ENCODE measurements around the gene COL6A1.

The COL6A1 gene

DNA sequence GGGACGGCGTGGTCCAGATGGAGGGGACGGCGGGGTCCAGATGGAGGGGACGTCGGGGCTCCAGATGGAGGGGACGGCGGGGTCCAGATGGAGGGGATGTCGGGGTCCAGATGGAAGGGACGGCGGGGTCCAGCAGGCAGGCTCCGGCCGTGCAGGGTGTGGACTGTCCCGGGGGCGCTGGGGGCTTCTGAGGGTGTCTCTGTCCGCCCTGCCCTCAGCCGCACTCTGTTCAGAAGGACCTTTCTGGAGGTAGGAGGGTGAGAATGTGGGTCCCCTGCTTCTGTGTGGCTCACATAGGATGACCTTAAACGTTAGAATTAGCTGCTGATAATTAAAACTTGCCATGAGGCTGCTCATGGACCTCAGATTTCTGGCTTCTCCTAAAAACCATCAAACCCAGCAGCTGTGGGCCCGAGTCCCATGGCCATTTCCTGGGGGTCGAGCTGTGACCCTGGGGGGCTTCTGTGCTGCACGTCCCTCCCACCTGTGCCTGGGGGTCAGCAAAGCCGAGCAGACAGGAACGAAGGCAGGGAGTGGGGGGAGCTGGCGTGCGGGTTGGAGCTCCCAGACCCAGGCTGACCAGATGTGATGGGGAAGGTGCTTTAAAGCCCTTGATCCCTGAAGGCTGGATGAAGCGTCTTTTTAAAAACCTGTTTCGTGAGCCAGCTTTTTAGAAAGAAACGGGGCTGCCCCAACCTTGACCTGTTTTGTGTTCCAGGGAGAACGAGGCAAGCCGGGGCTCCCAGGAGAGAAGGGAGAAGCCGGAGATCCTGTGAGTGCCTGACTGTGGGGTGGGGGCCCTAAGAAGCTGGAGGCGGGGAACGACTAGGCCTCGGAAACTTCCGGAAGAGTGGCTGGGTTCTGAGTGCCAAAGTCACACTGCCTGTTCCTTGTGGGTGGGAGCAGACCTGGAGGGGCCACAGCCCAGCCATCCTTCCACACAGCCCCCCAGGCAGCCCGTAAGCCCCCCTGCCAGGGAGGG lies 7.1 kb downstream of the COL6A1 start:
- no peak for DNase-seq
- H3K27ac Mint-ChIP-seq: no peak overlapping the region
- no peaks in the 10 kb centered on the region for H3K9me3 Mint-ChIP-seq
- H3K4me1 Mint-ChIP-seq (ENCODE audit: low read depth): no peaks in the 10 kb centered on the region
- no peak overlapping the region for H3K4me3 Mint-ChIP-seq
- no peaks in the 10 kb centered on the region for H3K36me3 Mint-ChIP-seq (ENCODE audit: low read depth)
- no peaks in the 10 kb centered on the region for H3K27me3 Mint-ChIP-seq

DNA sequence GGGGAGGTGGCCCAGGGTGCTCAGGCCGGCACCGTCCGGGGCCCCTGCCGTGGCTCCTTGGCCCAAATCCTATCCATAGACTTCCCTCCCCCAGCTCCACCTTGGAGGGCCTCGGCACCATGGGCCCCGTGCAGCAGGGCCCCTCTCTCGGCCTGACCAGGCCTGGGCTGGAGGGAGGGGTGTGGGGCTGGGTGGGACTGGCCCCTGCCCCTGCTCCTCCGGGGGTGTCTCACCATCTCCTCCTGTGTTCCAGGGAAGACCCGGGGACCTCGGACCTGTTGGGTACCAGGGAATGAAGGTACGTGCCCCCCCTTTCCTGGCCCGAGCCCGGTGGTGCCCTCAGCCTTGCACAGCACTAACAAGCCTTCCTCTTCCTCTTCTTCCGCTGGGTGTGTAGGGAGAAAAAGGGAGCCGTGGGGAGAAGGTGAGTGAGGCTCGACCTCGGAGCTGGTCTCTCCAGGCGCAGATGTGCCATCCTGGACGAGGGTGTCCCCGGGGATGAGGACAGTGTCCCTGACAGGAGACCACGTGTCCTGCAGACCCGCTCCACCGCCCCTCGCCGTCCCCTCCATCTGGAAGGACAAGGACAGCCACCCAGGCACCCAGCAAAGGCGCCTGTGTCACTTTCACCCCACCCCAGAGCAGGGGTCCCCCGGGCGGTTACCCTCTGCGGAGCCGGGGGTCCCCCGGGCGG lies 7.9 kb downstream of the COL6A1 start:
- no peak overlapping the region for H3K4me3 Mint-ChIP-seq
- no peaks in the 10 kb centered on the region for H3K4me1 Mint-ChIP-seq (ENCODE audit: low read depth)
- H3K36me3 Mint-ChIP-seq (ENCODE audit: low read depth): no peaks in the 10 kb centered on the region
- no peaks in the 10 kb centered on the region for H3K27me3 Mint-ChIP-seq
- DNase-seq: peak; percentile 17
- no peak overlapping the region for H3K27ac Mint-ChIP-seq
- H3K9me3 Mint-ChIP-seq: no peaks in the 10 kb centered on the region

DNA sequence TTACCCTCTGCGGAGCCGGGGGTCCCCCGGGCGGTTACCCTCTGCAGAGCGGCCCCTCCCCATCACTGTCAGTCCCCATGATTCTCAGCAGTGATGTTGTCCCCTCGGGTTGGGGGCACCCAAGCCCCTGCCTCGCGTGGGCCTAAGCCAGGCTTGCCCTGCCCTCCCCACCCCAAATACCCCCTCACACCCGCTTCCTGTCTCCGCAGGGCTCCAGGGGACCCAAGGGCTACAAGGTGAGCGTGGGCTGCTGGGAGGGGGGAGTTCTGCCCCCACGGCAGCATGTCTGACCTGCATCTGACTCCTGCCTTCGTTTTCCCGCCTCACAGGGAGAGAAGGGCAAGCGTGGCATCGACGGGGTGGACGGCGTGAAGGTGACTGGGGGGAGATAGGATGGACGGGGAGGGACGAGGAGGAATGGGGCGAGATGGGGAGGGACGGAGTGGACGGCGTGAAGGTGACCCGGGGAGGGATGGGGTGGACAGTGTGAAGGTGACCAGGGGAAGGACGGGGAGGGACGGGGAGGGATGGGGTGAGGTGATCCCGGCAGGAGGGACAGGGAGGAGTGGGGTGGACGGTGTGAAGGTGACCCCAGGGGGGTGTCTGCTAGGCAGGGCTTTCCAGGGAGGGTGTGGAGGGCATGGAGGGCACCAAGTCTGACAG lies 8.6 kb downstream of the COL6A1 start:
- no peak overlapping the region for H3K27ac Mint-ChIP-seq
- H3K27me3 Mint-ChIP-seq: no peaks in the 10 kb centered on the region
- no peaks in the 10 kb centered on the region for H3K36me3 Mint-ChIP-seq (ENCODE audit: low read depth)
- no peaks in the 10 kb centered on the region for H3K4me1 Mint-ChIP-seq (ENCODE audit: low read depth)
- no peaks in the 10 kb centered on the region for H3K9me3 Mint-ChIP-seq
- no peak overlapping the region for H3K4me3 Mint-ChIP-seq
- DNase-seq: peak; percentile 13

DNA sequence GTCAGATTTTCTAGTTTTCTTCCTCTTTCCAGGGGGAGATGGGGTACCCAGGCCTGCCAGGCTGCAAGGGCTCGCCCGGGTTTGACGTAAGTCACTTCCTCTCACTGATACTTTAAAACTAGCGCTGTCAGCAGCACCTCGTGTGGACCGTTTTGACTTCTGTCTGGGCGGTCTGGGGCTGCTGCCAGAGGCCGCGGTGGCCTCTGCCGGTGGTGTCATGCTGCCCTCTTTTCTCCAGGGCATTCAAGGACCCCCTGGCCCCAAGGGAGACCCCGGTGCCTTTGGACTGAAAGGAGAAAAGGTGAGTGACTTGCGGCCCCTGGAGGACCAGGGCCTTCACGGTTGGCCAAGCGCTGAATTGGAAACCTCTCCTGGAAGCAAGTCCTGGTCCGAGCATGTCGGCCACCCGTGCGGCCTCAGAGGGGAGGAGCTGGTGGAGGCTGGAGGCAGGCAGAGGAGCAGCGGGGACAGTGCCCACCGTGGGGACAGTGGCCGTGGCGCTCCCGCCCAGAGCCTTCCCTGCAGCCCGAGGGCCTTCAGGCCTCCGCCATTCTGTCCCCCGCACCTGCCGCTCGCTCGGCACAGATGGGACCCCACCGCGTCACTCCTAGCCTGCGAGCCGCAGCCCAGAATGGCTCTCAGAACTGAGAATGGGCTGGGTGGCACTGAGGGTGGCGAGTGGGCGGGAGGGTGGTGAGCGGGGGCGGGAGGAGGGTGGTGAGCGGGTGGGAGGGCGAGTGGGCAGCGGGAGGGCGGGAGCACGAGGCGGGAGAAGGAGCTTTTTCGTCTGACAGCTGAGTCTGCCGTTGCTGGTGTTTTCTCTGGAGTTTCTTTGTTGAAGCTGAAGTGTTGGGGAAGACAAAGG lies 9.4 kb downstream of the COL6A1 start:
- no peak overlapping the region for H3K4me3 Mint-ChIP-seq
- no peaks in the 10 kb centered on the region for H3K27me3 Mint-ChIP-seq
- H3K27ac Mint-ChIP-seq: no peak overlapping the region
- H3K9me3 Mint-ChIP-seq: no peaks in the 10 kb centered on the region
- H3K36me3 Mint-ChIP-seq (ENCODE audit: low read depth): no peaks in the 10 kb centered on the region
- H3K4me1 Mint-ChIP-seq (ENCODE audit: low read depth): no peaks in the 10 kb centered on the region
- peak; percentile 17 for DNase-seq

DNA sequence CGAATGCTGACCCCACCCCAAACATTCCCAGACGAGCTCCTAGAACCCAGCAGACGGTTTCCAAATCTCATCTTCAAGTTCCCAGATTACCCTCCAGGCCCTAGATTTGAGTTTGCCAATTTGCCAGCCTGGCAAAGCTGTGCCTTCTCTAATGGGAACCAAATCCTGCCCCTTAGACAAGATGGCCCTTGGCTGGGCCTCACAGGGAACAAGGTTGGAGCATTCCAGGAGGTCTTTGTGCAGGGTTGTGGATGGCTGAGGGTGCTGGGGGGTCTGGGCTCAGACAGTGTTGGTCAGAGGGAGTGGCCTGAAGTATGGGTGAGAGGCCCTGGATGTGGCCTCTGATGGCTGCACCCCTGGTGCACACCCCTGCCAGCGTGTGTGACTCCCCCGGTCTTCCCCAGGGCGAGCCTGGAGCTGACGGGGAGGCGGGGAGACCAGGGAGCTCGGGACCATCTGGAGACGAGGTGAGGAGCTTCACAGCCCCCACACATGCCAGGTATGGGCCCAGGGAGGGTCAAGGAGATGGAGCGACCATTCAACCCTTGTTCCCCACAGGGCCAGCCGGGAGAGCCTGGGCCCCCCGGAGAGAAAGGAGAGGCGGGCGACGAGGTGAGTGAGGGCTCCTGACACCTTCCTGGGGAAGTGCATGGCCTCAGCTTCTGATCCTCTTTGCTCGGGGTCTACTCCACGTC lies 10.2 kb downstream of the COL6A1 start:
- H3K9me3 Mint-ChIP-seq: no peaks in the 10 kb centered on the region
- no peaks in the 10 kb centered on the region for H3K27me3 Mint-ChIP-seq
- no peak overlapping the region for H3K27ac Mint-ChIP-seq
- H3K4me3 Mint-ChIP-seq: no peak overlapping the region
- no peaks in the 10 kb centered on the region for H3K4me1 Mint-ChIP-seq (ENCODE audit: low read depth)
- no peaks in the 10 kb centered on the region for H3K36me3 Mint-ChIP-seq (ENCODE audit: low read depth)
- peak; percentile 21 for DNase-seq

DNA sequence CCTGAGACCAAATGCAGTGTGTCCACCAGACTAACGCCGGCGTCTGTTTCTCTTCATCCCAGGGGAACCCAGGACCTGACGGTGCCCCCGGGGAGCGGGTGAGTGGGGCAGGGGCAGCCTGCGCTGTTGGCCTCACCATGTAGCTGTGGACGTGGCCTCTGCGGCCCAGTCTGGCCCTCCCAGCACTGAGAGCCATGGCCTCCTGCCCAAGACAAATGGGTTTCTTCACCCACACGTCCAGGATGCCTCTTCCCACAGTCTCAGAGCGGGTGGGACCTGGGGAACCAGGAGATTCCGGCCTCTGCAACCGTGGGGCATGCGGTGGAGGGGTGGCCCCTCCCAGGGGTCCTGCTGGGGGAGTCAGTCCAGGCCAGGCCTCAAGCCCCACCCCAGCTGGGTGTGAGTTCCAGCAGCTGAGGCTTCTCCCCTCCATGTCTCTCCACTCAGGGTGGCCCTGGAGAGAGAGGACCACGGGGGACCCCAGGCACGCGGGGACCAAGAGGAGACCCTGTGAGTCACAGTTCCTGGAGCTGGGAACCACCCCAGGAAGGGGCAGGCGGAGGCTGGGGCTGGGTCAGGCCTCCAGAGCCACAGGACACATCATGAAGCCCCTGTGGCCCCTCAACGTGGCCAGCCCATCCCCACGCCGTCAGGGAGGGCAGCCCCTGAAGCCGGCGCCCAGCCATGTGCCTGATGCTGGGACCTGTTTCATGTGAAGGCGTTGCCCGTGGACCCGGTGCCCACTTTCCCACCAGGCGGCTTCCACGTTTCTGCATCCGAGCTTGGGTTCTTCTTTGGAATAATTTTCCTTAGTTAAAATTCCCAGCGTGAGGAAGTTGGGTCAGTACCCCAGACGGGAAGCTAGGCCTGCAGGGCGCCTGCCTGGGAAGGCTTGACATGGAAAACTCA lies 11.0 kb downstream of the COL6A1 start:
- Mint-ChIP-seq H3K27me3 (no peaks in the 10 kb centered on the region), H3K9me3 (no peaks in the 10 kb centered on the region), H3K4me3 (no peak overlapping the region), H3K36me3 (ENCODE audit: low read depth) (no peaks in the 10 kb centered on the region), H3K27ac (no peak overlapping the region), H3K4me1 (ENCODE audit: low read depth) (no peaks in the 10 kb centered on the region)
- peak; percentile 18 for DNase-seq

DNA sequence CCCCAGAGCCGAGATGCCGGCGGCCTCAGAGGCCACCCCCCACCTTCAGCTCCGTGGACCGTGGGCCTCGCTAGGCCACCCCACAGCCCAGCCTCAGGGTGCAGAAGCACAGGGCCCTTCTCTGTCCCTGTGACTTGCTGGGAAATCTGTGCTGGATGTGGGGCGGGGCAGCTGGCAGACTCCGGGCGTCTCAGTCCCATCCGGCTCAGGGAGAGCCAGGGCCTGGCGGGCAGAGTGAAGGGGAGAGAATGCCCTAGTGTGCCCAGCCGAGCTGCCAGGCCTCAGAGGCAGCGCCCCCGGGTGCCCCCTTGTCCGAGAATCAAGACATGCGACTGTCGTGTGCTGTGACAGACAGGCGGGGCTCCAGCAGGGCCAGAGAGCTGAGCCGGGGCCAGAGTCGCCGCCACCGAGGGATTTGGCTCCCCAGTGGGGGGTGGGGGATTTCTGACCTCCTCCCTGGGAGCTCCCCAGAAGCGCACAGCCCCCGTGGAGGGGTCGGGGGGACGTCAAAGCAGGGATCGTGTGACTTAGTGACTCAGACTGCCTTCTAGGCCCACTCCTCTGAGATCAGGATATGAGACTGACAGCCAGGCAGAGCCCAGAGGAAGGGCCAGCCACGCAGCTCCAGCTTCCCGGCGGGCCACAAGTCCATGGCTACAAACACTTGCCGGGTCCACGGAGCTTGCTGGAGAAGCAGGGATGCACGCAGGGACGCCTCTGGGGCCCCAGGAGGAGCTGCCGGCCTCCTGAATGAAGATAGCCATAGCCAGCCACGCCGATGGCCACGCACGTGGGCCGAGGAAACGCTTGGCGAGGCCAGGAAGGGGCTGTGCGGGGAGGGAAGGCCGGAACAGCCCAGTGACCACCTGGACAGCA lies 11.9 kb downstream of the COL6A1 start:
- no peaks in the 10 kb centered on the region for H3K9me3 Mint-ChIP-seq
- H3K4me1 Mint-ChIP-seq (ENCODE audit: low read depth): no peaks in the 10 kb centered on the region
- no peak overlapping the region for H3K27ac Mint-ChIP-seq
- no peaks in the 10 kb centered on the region for H3K27me3 Mint-ChIP-seq
- no peaks in the 10 kb centered on the region for H3K36me3 Mint-ChIP-seq (ENCODE audit: low read depth)
- peak; percentile 23 for DNase-seq
- H3K4me3 Mint-ChIP-seq: no peak overlapping the region

DNA sequence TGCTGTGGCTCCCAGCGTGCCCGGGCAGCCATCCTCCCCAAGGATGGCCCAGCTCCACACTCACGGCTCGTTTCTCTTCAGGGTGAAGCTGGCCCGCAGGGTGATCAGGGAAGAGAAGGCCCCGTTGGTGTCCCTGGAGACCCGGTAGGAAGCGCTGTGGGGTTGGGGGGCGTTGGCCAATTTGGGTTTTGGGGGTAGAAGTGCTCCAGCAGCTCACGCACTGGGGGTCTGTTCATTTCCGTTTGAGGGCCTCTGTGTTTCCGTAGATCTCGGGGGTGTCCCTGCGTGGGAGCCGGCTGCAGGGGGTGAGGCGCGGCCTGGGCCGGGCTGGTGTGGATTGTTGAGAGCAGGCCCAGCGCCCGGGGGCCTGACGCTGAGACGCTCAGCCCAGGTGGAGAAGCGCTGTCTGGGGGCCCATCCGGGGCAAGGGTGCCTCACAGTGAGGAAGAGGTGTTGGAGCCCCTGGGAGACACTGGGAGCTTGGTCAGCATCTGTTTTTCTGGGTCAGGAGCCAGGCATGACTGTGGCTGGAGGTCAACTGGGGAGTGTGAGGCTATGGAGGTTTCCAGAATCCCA lies 12.6 kb downstream of the COL6A1 start:
- Mint-ChIP-seq H3K9me3 (no peaks in the 10 kb centered on the region), H3K4me3 (no peak overlapping the region), H3K27me3 (no peaks in the 10 kb centered on the region), H3K36me3 (ENCODE audit: low read depth) (no peaks in the 10 kb centered on the region), H3K27ac (no peak overlapping the region), H3K4me1 (ENCODE audit: low read depth) (no peaks in the 10 kb centered on the region)
- DNase-seq: peak; percentile 14

DNA sequence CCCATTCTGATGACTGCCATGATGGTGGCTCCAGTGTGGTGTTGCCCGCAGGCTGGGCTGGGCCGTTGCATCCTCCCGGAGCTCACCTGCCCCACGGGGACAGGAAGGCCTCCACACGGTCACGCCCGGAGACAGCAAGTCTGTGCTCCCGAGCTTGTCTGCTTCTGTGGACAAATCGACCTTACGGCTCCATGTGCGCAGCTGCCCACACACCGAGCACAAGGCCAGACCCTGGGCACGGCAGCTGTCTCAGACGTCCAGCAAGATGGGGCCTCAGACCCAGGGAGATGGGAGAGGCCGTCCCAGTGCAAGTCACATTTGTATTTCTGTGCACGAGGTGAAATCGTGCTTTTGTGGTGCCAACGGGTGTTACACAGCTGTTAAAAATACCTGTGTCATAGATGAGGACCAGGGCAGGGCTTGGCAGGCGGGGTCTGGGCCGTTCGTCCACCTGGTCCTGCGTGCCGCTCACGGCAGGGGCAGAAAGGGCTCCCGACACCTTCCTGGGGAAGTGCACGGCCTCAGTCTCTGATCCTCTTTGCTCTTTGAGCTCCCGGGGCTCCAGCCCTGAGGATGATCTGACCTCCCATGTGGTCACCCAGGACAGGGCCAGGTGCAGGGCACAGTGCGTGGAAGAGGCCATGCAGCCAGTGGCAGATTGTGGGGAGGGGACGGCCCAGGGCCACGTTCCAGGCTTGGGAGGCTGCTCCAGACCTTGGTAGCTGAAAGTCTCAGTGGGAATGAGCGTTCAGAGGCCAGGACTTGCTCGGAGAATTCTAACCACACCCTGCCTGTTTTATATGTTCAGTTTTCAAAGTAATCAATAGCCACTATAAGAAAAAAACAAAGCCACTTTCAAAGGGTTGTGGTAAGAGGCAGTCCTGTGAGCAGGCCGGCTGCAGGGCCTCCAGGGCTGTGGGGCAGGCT lies 13.5 kb downstream of the COL6A1 start:
- no peaks in the 10 kb centered on the region for H3K4me1 Mint-ChIP-seq (ENCODE audit: low read depth)
- H3K4me3 Mint-ChIP-seq: no peak overlapping the region
- H3K9me3 Mint-ChIP-seq: no peaks in the 10 kb centered on the region

DNA sequence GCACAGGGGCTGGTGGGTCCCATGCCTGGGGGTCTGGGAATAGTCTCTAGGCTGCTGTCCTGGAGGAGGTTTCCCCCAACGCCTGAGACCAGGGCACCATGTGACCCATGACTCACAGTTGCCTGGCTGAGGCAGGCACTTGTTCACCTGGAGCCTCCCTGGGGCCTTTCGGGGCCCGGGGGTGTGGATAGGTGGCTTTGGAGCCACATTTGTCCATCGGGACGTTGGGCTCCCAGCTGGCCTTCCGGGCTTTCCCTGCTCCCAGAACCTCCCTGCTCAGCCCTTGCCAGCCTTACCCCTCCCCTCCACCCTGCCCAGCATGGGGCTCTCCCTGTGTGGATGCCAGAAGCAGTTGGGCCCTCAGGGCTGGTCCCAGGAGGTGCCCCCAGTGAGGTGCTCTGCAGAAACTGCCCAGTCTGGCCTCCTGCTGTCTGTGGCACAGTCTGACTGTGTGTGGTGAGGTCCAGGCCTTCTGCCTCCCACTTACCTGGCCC lies 14.2 kb downstream of the COL6A1 start:
- no peaks in the 10 kb centered on the region for H3K27me3 Mint-ChIP-seq
- peak; percentile 29 for DNase-seq
- no peaks in the 10 kb centered on the region for H3K4me1 Mint-ChIP-seq (ENCODE audit: low read depth)
- no peak overlapping the region for H3K4me3 Mint-ChIP-seq
- H3K36me3 Mint-ChIP-seq (ENCODE audit: low read depth): no peaks in the 10 kb centered on the region
- no peaks in the 10 kb centered on the region for H3K9me3 Mint-ChIP-seq
- no peak overlapping the region for H3K27ac Mint-ChIP-seq

More for the DNA sequence above, 13.5 kb downstream of the COL6A1 start:
- peak; percentile 13 for DNase-seq
- Mint-ChIP-seq H3K36me3 (ENCODE audit: low read depth) (no peaks in the 10 kb centered on the region), H3K27me3 (no peaks in the 10 kb centered on the region), H3K27ac (no peak overlapping the region)

All from activated T-cell treated with anti-CD3 and anti-CD28 coated beads, Interleukin-2, amount 50 U/mL, for 24 hours (primary cell).